IMR-90 (cell line): ENCODE results near the gene TSNAXIP1.

Experiments used
- BHLHE40 ChIP-seq: fragments of 150-350 bp; IDR thresholded peaks from 2 replicates; pipeline ENCODE4 v1.6.1; 2016; ENCODE audit warnings: mild to moderate bottlenecking, low read depth, low read length
- CEBPB ChIP-seq: IDR thresholded peaks from 2 replicates; pipeline ENCODE4 v1.6.1; 2012; ENCODE audit warnings: low read depth, low read length, improper control_type of control experiment
- CHD1 ChIP-seq: IDR thresholded peaks from 2 replicates; pipeline ENCODE4 v1.6.1; 2012; ENCODE audit warnings: low read depth, low read length, improper control_type of control experiment
- ELK1 ChIP-seq: fragments of 150-350 bp; IDR thresholded peaks from 2 replicates; pipeline ENCODE4 v1.6.1; 2016; ENCODE audit warnings: low read depth, mild to moderate bottlenecking, low read length, moderate library complexity, borderline replicate concordance
- FOS ChIP-seq: fragments of 150-350 bp; IDR thresholded peaks from 2 replicates; pipeline ENCODE4 v1.6.1; 2016; ENCODE audit warnings: low read depth, low read length
- MAFK ChIP-seq: IDR thresholded peaks from 2 replicates; pipeline ENCODE4 v1.6.1; 2012; ENCODE audit warnings: low read depth, low read length, improper control_type of control experiment
- MXI1 ChIP-seq: IDR thresholded peaks from 2 replicates; pipeline ENCODE4 v1.6.1; 2012; ENCODE audit warnings: low read depth, mild to moderate bottlenecking, low read length, moderate library complexity, borderline replicate concordance
- NFE2L2 ChIP-seq: fragments of 150-350 bp; IDR thresholded peaks from 2 replicates; pipeline ENCODE4 v1.6.1; 2016; ENCODE audit warnings: low read depth, mild to moderate bottlenecking, low read length
- POLR2A ChIP-seq: IDR thresholded peaks from 2 replicates; pipeline ENCODE4 v1.6.1; 2012; ENCODE audit warnings: mild to moderate bottlenecking, low read depth, low read length
- RAD21 ChIP-seq: IDR thresholded peaks from 2 replicates; pipeline ENCODE4 v1.6.1; 2012; ENCODE audit warnings: low read length, improper control_type of control experiment
- SMC3 ChIP-seq: fragments of 150-350 bp; IDR thresholded peaks from 2 replicates; pipeline ENCODE4 v1.6.1; 2016; ENCODE audit warnings: low read depth, mild to moderate bottlenecking, antibody characterized with exemption, low read length, moderate library complexity
- USF2 ChIP-seq: fragments of 150-350 bp; IDR thresholded peaks from 2 replicates; pipeline ENCODE4 v1.6.1; 2017; ENCODE audit warnings: mild to moderate bottlenecking, antibody characterized with exemption, low read length, low read depth
- TF ChIP-seq, protein P1 (sequence below): conservative IDR thresholded peaks from 2 replicates; pipeline ENCODE4 v1.5.1; 2012; ENCODE audit warnings: mild to moderate bottlenecking, low read depth, low read length, improper control_type of control experiment

DNA sequence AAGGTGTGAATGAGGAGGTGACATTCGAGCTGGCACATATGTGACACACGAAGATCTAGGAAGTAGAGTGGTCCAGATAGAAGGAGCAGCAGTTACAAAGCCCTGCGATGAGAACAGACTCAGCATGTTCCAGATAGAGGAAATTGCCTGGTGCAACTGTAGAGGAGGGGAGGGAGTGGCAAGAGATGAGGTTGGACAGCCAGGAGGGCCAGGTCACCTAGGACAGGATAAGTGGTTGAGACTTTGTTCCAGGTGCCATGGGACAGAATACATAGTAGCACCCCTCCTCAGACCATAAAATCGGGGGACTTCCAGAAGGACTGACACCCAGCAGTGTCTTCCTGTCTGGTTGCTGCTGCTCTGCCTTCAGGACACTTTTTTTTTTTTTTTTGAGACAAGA lies 51.8 kb downstream of the TSNAXIP1 start:
- TF ChIP-seq, protein P1, sequence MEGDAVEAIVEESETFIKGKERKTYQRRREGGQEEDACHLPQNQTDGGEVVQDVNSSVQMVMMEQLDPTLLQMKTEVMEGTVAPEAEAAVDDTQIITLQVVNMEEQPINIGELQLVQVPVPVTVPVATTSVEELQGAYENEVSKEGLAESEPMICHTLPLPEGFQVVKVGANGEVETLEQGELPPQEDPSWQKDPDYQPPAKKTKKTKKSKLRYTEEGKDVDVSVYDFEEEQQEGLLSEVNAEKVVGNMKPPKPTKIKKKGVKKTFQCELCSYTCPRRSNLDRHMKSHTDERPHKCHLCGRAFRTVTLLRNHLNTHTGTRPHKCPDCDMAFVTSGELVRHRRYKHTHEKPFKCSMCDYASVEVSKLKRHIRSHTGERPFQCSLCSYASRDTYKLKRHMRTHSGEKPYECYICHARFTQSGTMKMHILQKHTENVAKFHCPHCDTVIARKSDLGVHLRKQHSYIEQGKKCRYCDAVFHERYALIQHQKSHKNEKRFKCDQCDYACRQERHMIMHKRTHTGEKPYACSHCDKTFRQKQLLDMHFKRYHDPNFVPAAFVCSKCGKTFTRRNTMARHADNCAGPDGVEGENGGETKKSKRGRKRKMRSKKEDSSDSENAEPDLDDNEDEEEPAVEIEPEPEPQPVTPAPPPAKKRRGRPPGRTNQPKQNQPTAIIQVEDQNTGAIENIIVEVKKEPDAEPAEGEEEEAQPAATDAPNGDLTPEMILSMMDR = no peak
- TF ChIP-seq POLR2A = no peak
- TF ChIP-seq FOS = no peak
- TF ChIP-seq CEBPB = no peak
- TF ChIP-seq CHD1 = no peak
- no peak for TF ChIP-seq USF2
- TF ChIP-seq RAD21 = no peak
- no peak for TF ChIP-seq MXI1
- TF ChIP-seq SMC3 = no peak
- TF ChIP-seq BHLHE40 = no peak
- TF ChIP-seq MAFK = no peak
- TF ChIP-seq ELK1 = no peak
- TF ChIP-seq NFE2L2 = no peak
